ENCODE results near the gene DMD. TPM values are rescaled to one million over a fixed set of nuclear protein-coding genes. Genes with fewer than 3 reads are reported as not detected.

The DMD gene
- total RNA-seq, 1 experiment from 2014 or later: 25.3 TPM

- no peak overlapping the region for H3K27ac ChIP-seq
- no peaks in the 10 kb centered on the region for H4K20me1 ChIP-seq (ENCODE audit: insufficient read depth)
- H3K27me3 ChIP-seq (ENCODE audit: insufficient read depth, low read depth): no peaks in the 10 kb centered on the region
- DNase-seq: no peak
- no peaks in the 10 kb centered on the region for H3K4me1 ChIP-seq (replicated peaks; ENCODE audit: insufficient read depth)
- CTCF ChIA-PET: no interaction called here
- H3K36me3 ChIP-seq (ENCODE audit: low read depth): no peaks in the 10 kb centered on the region
- H3K4me3 ChIP-seq: no peak overlapping the region
- no peak overlapping the region for H2AFZ ChIP-seq
- no peaks in the 10 kb centered on the region for H3K9me3 ChIP-seq (ENCODE audit: insufficient read depth, low read depth)
- intact Hi-C loops (cut with micrococcal nuclease; ENCODE audit: unreplicated experiment): no loop called here
- POLR2A ChIA-PET (ENCODE audit: unreplicated experiment): no interaction called here
- no peaks in the 10 kb centered on the region for H3F3A ChIP-seq (ENCODE audit: insufficient read depth, low read depth)
- no peak for TF ChIP-seq CTCF (conservative IDR thresholded peaks at IDR 0.05)
- no peaks in the 10 kb centered on the region for H3K9me2 ChIP-seq (ENCODE audit: insufficient read depth)
- BruUV-seq (replicated peaks): no TSS peak
- H3K79me2 ChIP-seq (ENCODE audit: low read depth): no peaks in the 10 kb centered on the region
- H3K4me2 ChIP-seq: no peak overlapping the region
These were observed 790.1 kb downstream of the DMD start for GRCh38 chrX:32421266-32421665.

GRCh38 chrX:32408389-32408788, 803.0 kb downstream of the DMD start:
- peak in 1 of 2 experiments; percentile 0 for DNase-seq
- H3K27ac ChIP-seq: no peak overlapping the region
- intact Hi-C loops (cut with micrococcal nuclease; ENCODE audit: unreplicated experiment): no loop called here
- no TSS peak for BruUV-seq (replicated peaks)
- H3K9me2 ChIP-seq (ENCODE audit: insufficient read depth): no peaks in the 10 kb centered on the region
- H3F3A ChIP-seq (ENCODE audit: insufficient read depth, low read depth): no peaks in the 10 kb centered on the region
- H4K20me1 ChIP-seq (ENCODE audit: insufficient read depth): no peaks in the 10 kb centered on the region
- no peaks in the 10 kb centered on the region for H3K27me3 ChIP-seq (ENCODE audit: insufficient read depth, low read depth)
- ChIA-PET CTCF (interaction anchor here (0.6 kb wide), 3 partner anchors 166 to 1924 kb away, joined by 3 read pairs; no protein-coding TSS in a partner anchor), POLR2A (ENCODE audit: unreplicated experiment) (no interaction called here)
- H3K4me2 ChIP-seq: no peak overlapping the region
- H3K9me3 ChIP-seq (ENCODE audit: insufficient read depth, low read depth): no peaks in the 10 kb centered on the region
- H3K79me2 ChIP-seq (ENCODE audit: low read depth): no peaks in the 10 kb centered on the region
- peak; percentile 54 for TF ChIP-seq CTCF (conservative IDR thresholded peaks at IDR 0.05)
- no peak for TF ChIP-seq EZH2 (IDR thresholded peaks at IDR 0.05; ENCODE audit: low read depth)
- no peaks in the 10 kb centered on the region for H3K36me3 ChIP-seq (ENCODE audit: low read depth)
- H3K4me3 ChIP-seq: no peak overlapping the region
- no peaks in the 10 kb centered on the region for H3K4me1 ChIP-seq (replicated peaks; ENCODE audit: insufficient read depth)
- H2AFZ ChIP-seq: no peak overlapping the region

GRCh38 chrX:32397562-32398216, 813.7 kb downstream of the DMD start:
- CTCF ChIA-PET: no interaction called here

More at GRCh38 chrX:32397562-32398216, 813.7 kb downstream of the DMD start:
- H3K9me3 ChIP-seq (ENCODE audit: insufficient read depth, low read depth): no peaks in the 10 kb centered on the region
- H3K4me3 ChIP-seq: no peak overlapping the region
- no peaks in the 10 kb centered on the region for H4K20me1 ChIP-seq (ENCODE audit: insufficient read depth)
- H2AFZ ChIP-seq: no peak overlapping the region
- DNase-seq: no peak
- H3K27me3 ChIP-seq (ENCODE audit: insufficient read depth, low read depth): no peaks in the 10 kb centered on the region
- intact Hi-C loops (cut with micrococcal nuclease; ENCODE audit: unreplicated experiment): no loop called here
- H3K27ac ChIP-seq: no peak overlapping the region
- POLR2A ChIA-PET (ENCODE audit: unreplicated experiment): no interaction called here
- H3K4me2 ChIP-seq: no peak overlapping the region
- no peaks in the 10 kb centered on the region for H3K36me3 ChIP-seq (ENCODE audit: low read depth)
- no TSS peak for BruUV-seq (replicated peaks)
- H3K79me2 ChIP-seq (ENCODE audit: low read depth): no peaks in the 10 kb centered on the region
- no peaks in the 10 kb centered on the region for H3K9me2 ChIP-seq (ENCODE audit: insufficient read depth)
- H3F3A ChIP-seq (ENCODE audit: insufficient read depth, low read depth): no peaks in the 10 kb centered on the region
- H3K4me1 ChIP-seq (replicated peaks; ENCODE audit: insufficient read depth): no peaks in the 10 kb centered on the region
- no peak for TF ChIP-seq EZH2 (IDR thresholded peaks at IDR 0.05; ENCODE audit: low read depth)
- TF ChIP-seq CTCF (conservative IDR thresholded peaks at IDR 0.05): no peak
